Urinary bladder (tissue), 4 donors: ENCODE results near the gene COL19A1. TPM values are rescaled to one million over a fixed set of nuclear protein-coding genes. Genes with fewer than 3 reads are reported as not detected.
"Not testable (repeated sequence)": the region's sequence is repeated elsewhere in the genome, so short reads cannot be mapped to it uniquely, and the experiment has no call there.

Experiments
- DNase-seq: peaks from one replicate; pipeline ENCODE4 v3.0.0-alpha.2; 2015; ENCODE audit errors: extremely low spot score
- H3K27ac ChIP-seq: one replicate; pipeline ENCODE4 v1.5.1; 2013; ENCODE audit warnings: low read depth, mild to moderate bottlenecking, moderate library complexity
- H3K36me3 ChIP-seq: one replicate; pipeline ENCODE4 v1.6.1; 2013; ENCODE audit warnings: mild to moderate bottlenecking, moderate library complexity; ENCODE audit not compliant: insufficient read depth
- H3K4me1 ChIP-seq: one replicate; pipeline ENCODE4 v1.6.1; 2013; ENCODE audit warnings: mild to moderate bottlenecking, moderate library complexity; ENCODE audit not compliant: insufficient read depth
- H3K4me3 ChIP-seq: one replicate; pipeline ENCODE4 v1.5.1; 2013; ENCODE audit warnings: low read depth, low read length
- WGBS: extraction: QIAGEN DNeasy Blood & Tissue Kit; methylation state at CpG from one replicate; pipeline ENCODE4 v1.1.7; 2013; 5-methylcytosine and 5-hydroxymethylcytosine counted together
- polyA plus RNA-seq: library from polyadenylated mRNA; stranded (reverse); fragments of 200-250 nt; gene quantifications from one replicate; pipeline ENCODE4 v1.2.3, GENCODE V29; 2013
- total RNA-seq: library from RNA; depleted of rRNA; stranded (reverse); fragments of >200 nt; gene quantifications from one replicate; pipeline ENCODE4 v1.2.3, GENCODE V29; 2014
- donor health status: healthy with polysubstance abuse.
- donor health status: healthy.

COL19A1 gene
- total and polyA plus RNA-seq, 2 donors: 4.6 to 29.4 TPM

- Histone ChIP-seq H3K27ac (no peak overlapping the region), H3K4me1 (no peaks in the 10 kb centered on the region), H3K4me3 (no peak overlapping the region), H3K36me3 (no peaks in the 10 kb centered on the region)
- 53% methylated on average over 1 of the region's 1 CpG for WGBS
- no peak for DNase-seq
Measured at GRCh38 chr6:69935079-69935478, 68.7 kb downstream of the COL19A1 start.

- Histone ChIP-seq H3K4me3 (no peak overlapping the region), H3K4me1 (no peaks in the 10 kb centered on the region), H3K27ac (no peak overlapping the region), H3K36me3 (no peaks in the 10 kb centered on the region)
- DNase-seq: no peak
Measured at GRCh38 chr6:69936674-69937363, 70.5 kb downstream of the COL19A1 start.

- Histone ChIP-seq H3K4me3 (no peak overlapping the region), H3K4me1 (no peaks in the 10 kb centered on the region), H3K27ac (no peak overlapping the region), H3K36me3 (no peaks in the 10 kb centered on the region)
- WGBS: 77% methylated on average over 7 of the region's 7 CpGs
- no peak for DNase-seq
Measured at GRCh38 chr6:69937402-69938136, 71.2 kb downstream of the COL19A1 start.

GRCh38 chr6:69942485-69942884 lies 76.1 kb downstream of the COL19A1 start:
- no peak overlapping the region for H3K27ac ChIP-seq
- 57% methylated on average over 2 of the region's 2 CpGs for WGBS
- H3K36me3 ChIP-seq: no peaks in the 10 kb centered on the region
- no peak for DNase-seq
- no peaks in the 10 kb centered on the region for H3K4me1 ChIP-seq
- H3K4me3 ChIP-seq: no peak overlapping the region

GRCh38 chr6:69945192-69945591 lies 78.8 kb downstream of the COL19A1 start:
- no peaks in the 10 kb centered on the region for H3K36me3 ChIP-seq
- no peak overlapping the region for H3K4me3 ChIP-seq
- no peak overlapping the region for H3K27ac ChIP-seq
- WGBS: 80% methylated on average over 1 of the region's 1 CpG
- H3K4me1 ChIP-seq: no peaks in the 10 kb centered on the region
- no peak for DNase-seq

- H3K27ac ChIP-seq: no peak overlapping the region
- H3K4me3 ChIP-seq: no peak overlapping the region
- no peaks in the 10 kb centered on the region for H3K36me3 ChIP-seq
- DNase-seq: no peak
- 85% methylated on average over 1 of the region's 1 CpG for WGBS
- no peaks in the 10 kb centered on the region for H3K4me1 ChIP-seq
Measured at GRCh38 chr6:69948479-69949114, 82.2 kb downstream of the COL19A1 start.

- Histone ChIP-seq H3K4me1 (no peaks in the 10 kb centered on the region), H3K4me3 (no peak overlapping the region), H3K27ac (no peak overlapping the region), H3K36me3 (no peaks in the 10 kb centered on the region)
- DNase-seq: no peak
- WGBS: 62% methylated on average over 1 of the region's 1 CpG
Measured at GRCh38 chr6:69953491-69953890, 87.1 kb downstream of the COL19A1 start.

GRCh38 chr6:69954733-69955132 lies 88.4 kb downstream of the COL19A1 start:
- Histone ChIP-seq H3K4me3 (no peak overlapping the region), H3K36me3 (no peaks in the 10 kb centered on the region)
- 77% methylated on average over 1 of the region's 1 CpG for WGBS

GRCh38 chr6:69957985-69958559 lies 91.7 kb downstream of the COL19A1 start:
- 61% methylated on average over 3 of the region's 3 CpGs for WGBS
- no peak for DNase-seq
- Histone ChIP-seq H3K4me3 (no peak overlapping the region), H3K27ac (no peak overlapping the region), H3K36me3 (no peaks in the 10 kb centered on the region), H3K4me1 (no peaks in the 10 kb centered on the region)

More at GRCh38 chr6:69954733-69955132, 88.4 kb downstream of the COL19A1 start:
- H3K27ac ChIP-seq: no peak overlapping the region
- DNase-seq: no peak
- H3K4me1 ChIP-seq: no peaks in the 10 kb centered on the region

GRCh38 chr6:69958978-69959377 lies 92.6 kb downstream of the COL19A1 start:
- no peak for DNase-seq

GRCh38 chr6:69965974-69966373 lies 99.6 kb downstream of the COL19A1 start:
- DNase-seq, H3K36me3 ChIP-seq, H3K27ac ChIP-seq, H3K4me3 ChIP-seq, H3K4me1 ChIP-seq: not testable (repeated sequence)
- 94% methylated on average over 16 of the region's 16 CpGs for WGBS

More at GRCh38 chr6:69958978-69959377, 92.6 kb downstream of the COL19A1 start:
- no peak overlapping the region for H3K4me3 ChIP-seq
- WGBS: 88% methylated on average over 1 of the region's 1 CpG
- no peaks in the 10 kb centered on the region for H3K4me1 ChIP-seq
- H3K27ac ChIP-seq: no peak overlapping the region
- H3K36me3 ChIP-seq: no peaks in the 10 kb centered on the region

GRCh38 chr6:69973138-69973537 lies 106.8 kb downstream of the COL19A1 start:
- no peak overlapping the region for H3K27ac ChIP-seq
- DNase-seq: no peak

GRCh38 chr6:69973763-69974162 lies 107.4 kb downstream of the COL19A1 start:
- WGBS: 85% methylated on average over 3 of the region's 3 CpGs
- Histone ChIP-seq H3K27ac (no peak overlapping the region), H3K36me3 (no peaks in the 10 kb centered on the region), H3K4me3 (no peak overlapping the region), H3K4me1 (no peaks in the 10 kb centered on the region)
- no peak for DNase-seq

More at GRCh38 chr6:69973138-69973537, 106.8 kb downstream of the COL19A1 start:
- WGBS: 48% methylated on average over 2 of the region's 2 CpGs
- no peaks in the 10 kb centered on the region for H3K36me3 ChIP-seq
- H3K4me3 ChIP-seq: no peak overlapping the region
- H3K4me1 ChIP-seq: no peaks in the 10 kb centered on the region
